Endothelial cell of umbilical vein (primary cell): Measurements from ENCODE around the gene LHFPL5. TPM values are rescaled to one million over a fixed set of nuclear protein-coding genes. Genes with fewer than 3 reads are reported as not detected.

Experiments used
- BruUV-seq: library from RNA; stranded (reverse); fragments of 400-500 nt; replicated peaks from 2 replicates; lab custom pipeline; 2021; lab: Mats Ljungman, UMichigan
- CTCF ChIA-PET: fragments of 300-600, 350-600 bp; sonication (Branson Sonifier 250); formaldehyde crosslinking; loops from one replicate; lab custom pipeline; 2021; ENCODE audit warnings: antibody characterized with exemption, inconsistent platforms; lab: Charles Lee
- POLR2A ChIA-PET: fragments of 300-600, 350-600 bp; sonication (Branson Sonifier 250); formaldehyde crosslinking; loops from one replicate; lab custom pipeline; 2021; ENCODE audit warnings: antibody characterized with exemption, inconsistent platforms; lab: Charles Lee
- DNase-seq: peaks from one replicate; pipeline ENCODE4 v3.0.0-alpha.2; 2011; ENCODE audit warnings: low read depth, low spot score
- FAIRE-seq: peaks from 2 replicates; lab custom pipeline; 2011; peaks lifted over from hg19 to GRCh38; lab: Jason Lieb, UNC
- H2AFZ ChIP-seq: 2 replicates; pipeline ENCODE4 v1.6.0; 2012; ENCODE audit warnings: low read depth, low read length, control low read depth, inconsistent platforms
- H3K27ac ChIP-seq: 2 replicates; pipeline ENCODE4 v1.5.1; 2011; ENCODE audit warnings: low read depth, mild to moderate bottlenecking, control low read depth, low read length, moderate library complexity; ENCODE audit not compliant: insufficient read depth
- H3K27me3 ChIP-seq, 2 experiments: 2 replicates each; pipeline versions ENCODE4 v1.6.0 to v1.6.1; 2011; ENCODE audit warnings: low read length in 2 of 2, mixed read lengths in 1 of 2; ENCODE audit not compliant: control insufficient read depth in 2 of 2, insufficient read depth in 2 of 2
- H3K36me3 ChIP-seq, 2 experiments: 2 replicates in 1 of 2; 3 replicates in 1 of 2; pipeline ENCODE4 v1.5.1; 2011; ENCODE audit warnings: low read length in 2 of 2, mild to moderate bottlenecking in 1 of 2, moderate library complexity in 1 of 2; ENCODE audit not compliant: control insufficient read depth in 2 of 2, insufficient read depth in 2 of 2; ENCODE audit errors: extremely low read depth in 1 of 2
- H3K4me1 ChIP-seq: 3 replicates; pipeline ENCODE4 v1.5.1; 2011; ENCODE audit warnings: mild to moderate bottlenecking, low read length; ENCODE audit not compliant: control insufficient read depth, insufficient read depth; ENCODE audit errors: extremely low read depth
- H3K4me2 ChIP-seq: 2 replicates; pipeline ENCODE4 v1.6.1; 2011; ENCODE audit warnings: low read length, control low read depth, mixed read lengths; ENCODE audit not compliant: insufficient read depth
- H3K4me3 ChIP-seq, 3 experiments: fragments of 200-600 bp in 1 of 3; sonication (generic), shearing (Covaris generic) in 1 of 3; replicated peaks in 1 of 3; 2 replicates each; pipeline ENCODE4 v1.5.1; 2011 to 2016; ENCODE audit warnings: control low read depth in 3 of 3, low read length in 3 of 3, mild to moderate bottlenecking in 2 of 3, inconsistent platforms in 1 of 3, low read depth in 1 of 3, moderate library complexity in 1 of 3; ENCODE audit not compliant: insufficient read depth in 1 of 3
- H3K79me2 ChIP-seq: 2 replicates; pipeline ENCODE4 v1.6.0; 2012; ENCODE audit warnings: low read length, inconsistent platforms; ENCODE audit not compliant: control insufficient read depth, insufficient read depth
- H3K9ac ChIP-seq: replicated peaks from 2 replicates; pipeline ENCODE3; 2011; ENCODE audit warnings: low read length, control low read depth; ENCODE audit not compliant: insufficient read depth; ENCODE audit errors: extremely low read depth
- H3K9me1 ChIP-seq: replicated peaks from 3 replicates; pipeline ENCODE4 v1.6.0; 2011; ENCODE audit warnings: mild to moderate bottlenecking, low read length; ENCODE audit not compliant: control insufficient read depth, insufficient read depth; ENCODE audit errors: extremely low read depth
- H3K9me3 ChIP-seq: replicated peaks from 2 replicates; pipeline ENCODE4 v1.5.1; 2012; ENCODE audit warnings: low read length, inconsistent platforms; ENCODE audit not compliant: control insufficient read depth, insufficient read depth
- H4K20me1 ChIP-seq: replicated peaks from 2 replicates; pipeline ENCODE3; 2011; ENCODE audit warnings: mild to moderate bottlenecking, low read length; ENCODE audit not compliant: control insufficient read depth, insufficient read depth; ENCODE audit errors: extremely low read depth
- CTCF ChIP-seq, 2 donors: IDR thresholded peaks; 1 replicate in 1 of 2; 2 replicates in 1 of 2; pipeline ENCODE4 v1.5.1; 2011; ENCODE audit warnings: low read length in 2 of 2, mild to moderate bottlenecking in 2 of 2, moderate library complexity in 2 of 2, control low read depth in 1 of 2, inconsistent platforms in 1 of 2, low read depth in 1 of 2; ENCODE audit not compliant: insufficient read depth in 1 of 2; ENCODE audit errors: extremely low read depth in 1 of 2
- EZH2 ChIP-seq: IDR thresholded peaks from 2 replicates; pipeline ENCODE4 v1.6.1; 2012; ENCODE audit warnings: borderline replicate concordance, low read depth, mild to moderate bottlenecking, moderate library complexity, low read length, inconsistent platforms; ENCODE audit not compliant: severe bottlenecking
- FOS ChIP-seq: IDR thresholded peaks from 2 replicates; pipeline ENCODE4 v1.6.1; 2011; ENCODE audit warnings: mild to moderate bottlenecking, low read length, moderate library complexity, borderline replicate concordance; ENCODE audit not compliant: insufficient read depth
- GATA2 ChIP-seq: IDR thresholded peaks from 2 replicates; pipeline ENCODE4 v1.7.0; 2011; ENCODE audit warnings: low read depth, mild to moderate bottlenecking, moderate library complexity, mixed read lengths, low read length; ENCODE audit not compliant: insufficient read length, insufficient read depth
- JUN ChIP-seq: IDR thresholded peaks from 2 replicates; pipeline ENCODE4 v1.6.1; 2011; ENCODE audit warnings: borderline replicate concordance, low read depth; ENCODE audit not compliant: insufficient read length, insufficient read depth
- MYC ChIP-seq: IDR thresholded peaks from one replicate; pipeline ENCODE4 v1.6.1; 2011; ENCODE audit warnings: mild to moderate bottlenecking, low read depth, low read length
- POLR2A ChIP-seq: IDR thresholded peaks from 2 replicates; pipeline ENCODE4 v1.6.1; 2012; ENCODE audit warnings: low read depth, mild to moderate bottlenecking, control low read depth, low read length
- POLR2AphosphoS5 ChIP-seq: IDR thresholded peaks from 2 replicates; pipeline ENCODE4 v1.6.1; 2012; ENCODE audit warnings: low read depth, mild to moderate bottlenecking, control low read depth, low read length, moderate library complexity; ENCODE audit not compliant: insufficient read depth
- dilution Hi-C: fragments of 300-500 bp; cut with MboI; formaldehyde crosslinking; loops from one replicate; pipeline ENCODE4 v1.15.0; 2019; ENCODE audit warnings: low sequenced_read_pairs; ENCODE audit not compliant: extremely low pct_ligation_motif_present
- intact Hi-C: fragments of 100-400 bp; cut with micrococcal nuclease; formaldehyde crosslinking; loops from one replicate; pipeline ENCODE4 v1.10.0; 2022
- polyA plus RNA-seq, 4 experiments: library from polyadenylated mRNA; depleted of rRNA in 3 of 4; stranded (reverse) in 3 of 4; unstranded in 1 of 4; fragments of >200 nt; gene quantifications; 2 replicates each; pipeline versions ENCODE4 v1.2.1 to v1.2.3, GENCODE V29; 2011 to 2012; ENCODE audit warnings: missing spikeins in 1 of 4
- total RNA-seq: library from RNA; stranded (reverse); gene quantifications from 2 replicates; pipeline ENCODE4 v1.2.3, GENCODE V29; 2021
- TF ChIP-seq, protein P1 (sequence below): IDR thresholded peaks from 2 replicates; pipeline ENCODE4 v1.6.1; 2011; ENCODE audit not compliant: insufficient read depth, insufficient read length

Gene LHFPL5
- total and polyA plus RNA-seq, 2 donors (not counting 3 experiments of a cell fraction or from before 2014, with no cell fraction given): not detected

DNA sequence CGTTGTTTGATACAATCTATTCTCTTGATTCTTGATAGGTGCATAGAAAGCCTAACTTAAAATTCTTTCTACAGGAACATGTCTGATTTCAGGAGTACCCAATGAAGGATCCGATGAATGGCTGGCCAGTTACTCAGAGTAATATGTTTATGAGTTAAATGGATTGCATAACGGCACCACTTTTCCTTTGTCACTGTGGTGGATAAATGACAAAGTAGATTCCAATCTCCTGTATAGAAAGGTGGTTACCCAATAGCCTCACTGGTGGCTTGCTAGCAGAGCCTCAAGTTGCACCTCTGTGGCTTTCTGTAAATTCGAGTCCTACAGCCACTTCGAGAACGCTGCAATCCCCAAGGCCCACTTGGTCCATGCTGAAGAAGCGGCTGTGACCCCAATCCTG, 28.4 kb downstream of the LHFPL5 start:
- Histone ChIP-seq H3K9ac (no peak overlapping the region), H3K4me2 (no peak overlapping the region), H3K27ac (no peak overlapping the region), H4K20me1 (no peaks in the 10 kb centered on the region), H3K4me1 (no peaks in the 10 kb centered on the region), H3K27me3 (no peaks in the 10 kb centered on the region), H3K36me3 (peaks cover 7 to 8% of the 10 kb centered on the region in 2 experiments), H3K9me3 (no peaks in the 10 kb centered on the region), H2AFZ (no peak overlapping the region), H3K9me1 (no peaks in the 10 kb centered on the region), H3K4me3 (no peak overlapping the region), H3K79me2 (no peaks in the 10 kb centered on the region)
- dilution Hi-C loops (no loop called here), intact Hi-C loops (no loop called here)
- POLR2A ChIA-PET: no interaction called here
- TF ChIP-seq GATA2: no peak
- DNase-seq (no peak), FAIRE-seq (no peak)
- no TSS peak for BruUV-seq
- CTCF ChIA-PET: interaction anchor here (1.4 kb wide), 1 partner anchor 311 kb away, joined by 3 read pairs; no protein-coding TSS in a partner anchor

GRCh38 chr6:35839019-35839418, 33.9 kb downstream of the LHFPL5 start:
- H3K79me2 ChIP-seq: no peaks in the 10 kb centered on the region
- no peak overlapping the region for H3K4me2 ChIP-seq
- FAIRE-seq (no peak), DNase-seq (no peak)
- peaks cover 4 to 8% of the 10 kb centered on the region in 2 experiments for H3K36me3 ChIP-seq
- no peaks in the 10 kb centered on the region for H3K27me3 ChIP-seq
- H3K9me3 ChIP-seq: no peaks in the 10 kb centered on the region
- no peak overlapping the region for H3K27ac ChIP-seq
- intact Hi-C loops: no loop called here
- H4K20me1 ChIP-seq: no peaks in the 10 kb centered on the region
- no peaks in the 10 kb centered on the region for H3K9me1 ChIP-seq
- no peak overlapping the region for H3K4me3 ChIP-seq
- H3K9ac ChIP-seq: no peak overlapping the region
- TF ChIP-seq GATA2: no peak
- TF ChIP-seq, protein P1, sequence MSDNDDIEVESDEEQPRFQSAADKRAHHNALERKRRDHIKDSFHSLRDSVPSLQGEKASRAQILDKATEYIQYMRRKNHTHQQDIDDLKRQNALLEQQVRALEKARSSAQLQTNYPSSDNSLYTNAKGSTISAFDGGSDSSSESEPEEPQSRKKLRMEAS: no peak
- TF ChIP-seq CTCF (IDR thresholded peaks at IDR 0.05; ENCODE audit: extremely low read depth in 1 of 2, insufficient read depth in 1 of 2, low read depth in 1 of 2, low read length in 2 of 2): no peak
- TF ChIP-seq MYC: no peak
- TF ChIP-seq POLR2A: no peak
- TF ChIP-seq FOS: no peak
- no peak for TF ChIP-seq POLR2AphosphoS5
- no peak for TF ChIP-seq EZH2
- TF ChIP-seq JUN: no peak
- BruUV-seq: no TSS peak
- POLR2A ChIA-PET: no interaction called here
- CTCF ChIA-PET: no interaction called here
- H2AFZ ChIP-seq: no peak overlapping the region
- H3K4me1 ChIP-seq: no peaks in the 10 kb centered on the region
- dilution Hi-C loops: no loop called here
